ENCODE results near the gene SMAD3.

Gene SMAD3

GRCh38 chr15:67186226-67186649 is 120.8 kb downstream of the SMAD3 start:
- no peak for DNase-seq

- no peak for DNase-seq
These were observed 121.3 kb downstream of the SMAD3 start for GRCh38 chr15:67186688-67187087.

GRCh38 chr15:67187351-67187854 is 122.0 kb downstream of the SMAD3 start:
- DNase-seq, result no peak

- DNase-seq, result no peak
These were observed 123.3 kb downstream of the SMAD3 start for GRCh38 chr15:67188551-67189218.

- DNase-seq, result no peak
These were observed 124.1 kb downstream of the SMAD3 start for GRCh38 chr15:67189326-67190051.

- no peak for DNase-seq
These were observed 124.9 kb downstream of the SMAD3 start for GRCh38 chr15:67190326-67190725.

GRCh38 chr15:67190813-67191212 is 125.4 kb downstream of the SMAD3 start:
- no peak for DNase-seq

- no peak for DNase-seq
These were observed 126.9 kb downstream of the SMAD3 start for GRCh38 chr15:67192185-67192820.

- no peak for DNase-seq
These were observed 128.0 kb downstream of the SMAD3 start for GRCh38 chr15:67193223-67193990.

- DNase-seq, result no peak
These were observed 129.0 kb downstream of the SMAD3 start for GRCh38 chr15:67194171-67195114.

GRCh38 chr15:67195305-67195704 is 129.9 kb downstream of the SMAD3 start:
- no peak for DNase-seq

GRCh38 chr15:67196222-67196621 is 130.8 kb downstream of the SMAD3 start:
- no peak for DNase-seq

- no peak for DNase-seq
These were observed 131.4 kb downstream of the SMAD3 start for GRCh38 chr15:67196672-67197363.

- no peak for DNase-seq
These were observed 131.9 kb downstream of the SMAD3 start for GRCh38 chr15:67197364-67197695.

- no peak for DNase-seq
These were observed 132.9 kb downstream of the SMAD3 start for GRCh38 chr15:67198157-67198754.

GRCh38 chr15:67199391-67199790 is 134.0 kb downstream of the SMAD3 start:
- DNase-seq, result no peak

- no peak for DNase-seq
These were observed 134.7 kb downstream of the SMAD3 start for GRCh38 chr15:67199881-67200763.

GRCh38 chr15:67201136-67201535 is 135.7 kb downstream of the SMAD3 start:
- DNase-seq, result no peak

GRCh38 chr15:67202091-67202490 is 136.7 kb downstream of the SMAD3 start:
- DNase-seq, result no peak

GRCh38 chr15:67202991-67203390 is 137.6 kb downstream of the SMAD3 start:
- no peak for DNase-seq
